GM18508 (cell line): ENCODE results near the gene GALM.

Experiments
- ATAC-seq: cut with Tn5 transposase; IDR thresholded peaks from one replicate; pipeline ENCODE4 v1.9.1; 2021; ENCODE audit warnings: moderate number of reproducible peaks; ENCODE audit not compliant: insufficient read depth, unreplicated experiment

The GALM gene

DNA sequence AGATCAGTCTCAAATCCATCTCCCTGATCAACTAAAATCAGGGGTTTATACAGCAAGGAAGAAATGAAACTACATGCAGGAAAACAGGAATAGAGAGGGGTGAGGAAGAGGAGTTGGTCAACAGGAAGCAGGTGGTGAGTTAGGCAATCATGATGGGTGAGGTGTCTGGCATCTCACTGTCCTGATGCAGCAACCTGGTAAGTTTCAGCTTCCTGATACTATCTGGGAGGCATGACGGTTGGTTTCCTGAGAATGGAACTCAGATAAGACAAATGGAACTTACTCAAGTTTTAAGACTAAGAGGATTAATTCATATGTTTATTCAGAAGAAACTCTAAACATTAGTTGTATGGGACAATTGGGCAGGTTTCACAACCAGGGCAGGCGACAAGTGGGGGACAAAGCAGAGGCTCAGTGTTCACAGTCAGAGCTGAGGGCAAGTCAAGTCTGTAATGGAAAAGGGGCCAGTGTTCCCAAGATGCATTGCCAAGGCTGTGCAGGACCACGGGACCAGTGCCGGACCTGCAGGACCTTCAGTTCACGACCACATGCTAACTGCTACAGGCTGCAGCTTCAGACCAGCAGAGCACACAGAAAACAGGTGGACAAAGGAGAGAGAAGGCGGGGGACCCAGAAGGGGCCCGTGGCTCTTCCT, 17.7 kb upstream of the GALM start:
- ATAC-seq, result no peak

DNA sequence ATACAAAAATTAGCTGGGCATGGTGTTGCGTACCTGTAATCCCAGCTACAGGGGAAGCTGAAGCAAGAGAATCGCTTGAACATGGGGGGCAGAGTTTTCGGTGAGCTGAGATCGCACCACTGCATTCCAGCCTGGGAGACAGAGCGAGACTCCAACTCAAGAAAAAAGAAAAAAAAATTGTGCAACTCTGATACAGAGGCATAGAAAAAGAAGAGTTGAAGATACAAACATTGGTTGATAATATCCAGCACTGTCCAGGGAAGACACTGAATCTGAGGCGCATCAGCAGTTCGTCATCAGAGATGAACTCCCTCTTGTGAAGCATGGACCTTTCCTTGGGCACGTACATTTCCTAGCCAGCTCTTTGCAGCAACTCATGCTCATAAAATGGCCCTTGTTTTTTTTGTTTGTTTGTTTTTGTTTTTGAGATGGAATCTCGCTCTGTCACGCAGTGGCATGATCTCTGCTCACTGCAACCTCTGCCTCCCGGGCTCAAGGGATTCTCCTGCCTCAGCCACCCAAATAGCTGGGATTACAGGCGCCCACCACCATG, 16.7 kb upstream of the GALM start:
- no peak for ATAC-seq

DNA sequence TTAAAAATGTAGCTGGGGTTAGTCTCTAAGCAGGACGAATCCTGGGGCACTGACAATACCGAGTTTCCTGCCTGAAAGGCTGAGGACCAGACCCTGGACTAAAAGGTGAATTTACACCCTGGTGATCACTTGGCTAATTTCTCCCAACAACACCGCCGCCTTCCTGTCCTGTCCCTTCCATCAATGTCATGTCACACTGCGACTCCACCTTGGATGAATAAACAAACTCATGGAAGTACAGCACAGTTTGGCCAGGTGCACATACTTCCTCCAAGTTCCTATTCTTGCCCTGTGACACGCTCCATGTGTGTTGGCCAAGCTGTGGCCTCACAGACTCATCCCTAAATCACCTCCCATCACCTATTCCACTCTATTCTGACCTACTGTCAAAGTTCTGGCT, 15.9 kb upstream of the GALM start:
- ATAC-seq, result no peak

DNA sequence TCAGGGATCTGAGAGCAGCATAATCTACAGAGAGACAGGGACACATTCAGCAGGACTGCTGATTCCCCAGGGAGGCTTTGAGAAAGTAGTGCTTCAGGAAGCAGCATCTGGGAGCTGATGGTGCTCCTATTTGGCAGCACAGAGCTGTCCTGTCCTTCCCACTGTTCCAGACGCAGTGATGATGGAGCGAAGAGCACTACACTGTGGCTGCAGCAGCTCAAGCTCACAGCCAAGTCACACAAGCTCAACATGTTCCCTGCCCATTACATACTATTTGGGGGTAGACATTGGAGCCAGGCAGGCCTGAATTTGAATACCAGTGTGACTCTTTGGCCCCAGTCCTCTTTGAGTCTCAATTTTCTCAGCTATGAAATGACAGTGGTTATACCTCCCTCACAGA, 15.2 kb upstream of the GALM start:
- no peak for ATAC-seq

DNA sequence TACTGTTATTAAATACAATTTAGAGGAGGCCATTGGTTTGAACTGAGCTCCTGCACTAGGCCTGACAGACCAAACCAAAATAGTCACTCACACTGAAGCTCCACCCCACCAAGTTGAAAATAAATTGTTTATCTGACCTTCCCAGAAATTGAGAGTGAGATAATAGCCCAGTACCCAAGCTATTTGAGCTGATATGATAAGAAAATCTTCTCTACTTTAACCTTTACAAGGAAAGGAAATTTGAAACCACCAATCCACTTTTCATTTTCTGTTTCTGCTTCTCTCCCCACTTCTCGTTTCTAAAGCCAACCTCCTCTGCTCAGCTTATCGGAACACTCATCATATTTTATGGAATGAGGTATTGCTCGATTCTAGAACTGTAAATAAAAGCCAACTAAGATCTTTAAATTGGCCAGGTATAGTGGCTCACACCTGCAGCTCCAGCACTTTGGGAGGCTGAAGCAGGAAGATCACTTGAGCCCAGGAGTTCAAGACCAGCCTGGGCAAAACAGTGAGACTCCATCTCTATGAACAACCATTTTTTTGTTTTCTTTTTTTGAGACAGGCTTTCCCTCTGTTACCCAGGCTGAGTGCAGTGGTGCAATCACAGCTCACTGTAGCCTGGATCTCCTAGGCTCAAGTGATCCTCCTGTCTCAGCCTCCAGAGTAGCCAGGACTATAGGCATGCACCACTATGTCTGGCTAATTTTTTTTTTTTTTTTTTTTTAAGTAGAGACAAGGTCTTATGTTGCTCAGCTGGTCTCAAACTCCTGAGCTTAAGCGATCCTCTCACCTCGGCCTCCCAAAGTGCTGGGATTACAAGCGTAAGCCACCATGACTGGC, 13.3 kb upstream of the GALM start:
- no peak for ATAC-seq

DNA sequence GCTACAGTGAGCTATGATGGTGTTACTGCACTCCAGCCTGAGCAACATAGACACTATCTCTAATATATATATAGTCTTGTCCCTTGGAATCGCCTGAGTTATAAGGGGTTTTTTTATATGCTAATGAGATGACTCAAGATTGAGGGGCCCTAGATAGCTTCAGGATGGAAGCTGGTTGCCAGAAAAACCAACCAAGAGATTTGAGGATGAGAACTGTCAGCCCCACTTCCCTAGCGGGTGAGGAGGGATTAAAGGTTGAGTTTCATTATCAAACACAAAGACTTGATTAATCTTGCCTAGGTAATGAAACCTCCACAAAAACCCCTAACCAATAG, 12.6 kb upstream of the GALM start:
- ATAC-seq, result no peak

DNA sequence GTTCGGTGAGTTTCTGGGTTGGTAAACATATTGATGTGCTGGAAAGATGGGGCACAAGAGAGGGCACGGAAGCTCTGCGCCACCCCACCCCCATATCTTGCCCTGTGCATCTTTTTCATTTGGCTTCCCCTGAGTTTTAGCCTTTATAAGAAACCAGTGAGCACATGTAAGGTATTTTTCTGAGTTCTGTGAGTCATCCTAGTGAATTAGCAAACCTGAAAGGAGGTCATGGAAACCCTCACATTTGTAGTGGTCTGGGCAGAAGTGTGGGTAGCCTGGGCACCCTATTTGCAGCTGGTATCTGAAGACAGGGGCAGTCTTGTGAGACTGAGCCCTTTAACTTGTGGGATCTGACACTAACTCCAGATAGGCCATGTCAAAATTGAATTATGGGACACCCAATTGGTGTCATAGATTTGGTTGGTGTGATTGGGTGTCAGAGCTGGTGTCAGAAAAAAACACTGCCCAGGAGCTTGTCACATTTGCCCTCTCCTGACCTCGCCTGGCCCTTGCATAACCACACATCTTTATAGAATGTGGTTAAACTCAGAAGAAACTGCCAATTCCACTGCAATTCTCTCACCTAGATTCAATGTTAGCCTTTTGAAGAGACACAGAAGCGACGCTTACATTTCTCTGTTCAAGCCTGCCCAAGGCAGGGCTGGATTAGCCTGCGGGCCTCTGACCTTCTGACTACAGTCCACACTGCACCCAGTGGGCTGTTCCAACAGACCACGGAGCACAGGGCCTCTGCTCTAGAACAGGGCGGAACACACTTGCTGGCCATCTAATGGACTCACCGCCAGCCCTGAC, 12.0 kb upstream of the GALM start:
- ATAC-seq, result no peak

DNA sequence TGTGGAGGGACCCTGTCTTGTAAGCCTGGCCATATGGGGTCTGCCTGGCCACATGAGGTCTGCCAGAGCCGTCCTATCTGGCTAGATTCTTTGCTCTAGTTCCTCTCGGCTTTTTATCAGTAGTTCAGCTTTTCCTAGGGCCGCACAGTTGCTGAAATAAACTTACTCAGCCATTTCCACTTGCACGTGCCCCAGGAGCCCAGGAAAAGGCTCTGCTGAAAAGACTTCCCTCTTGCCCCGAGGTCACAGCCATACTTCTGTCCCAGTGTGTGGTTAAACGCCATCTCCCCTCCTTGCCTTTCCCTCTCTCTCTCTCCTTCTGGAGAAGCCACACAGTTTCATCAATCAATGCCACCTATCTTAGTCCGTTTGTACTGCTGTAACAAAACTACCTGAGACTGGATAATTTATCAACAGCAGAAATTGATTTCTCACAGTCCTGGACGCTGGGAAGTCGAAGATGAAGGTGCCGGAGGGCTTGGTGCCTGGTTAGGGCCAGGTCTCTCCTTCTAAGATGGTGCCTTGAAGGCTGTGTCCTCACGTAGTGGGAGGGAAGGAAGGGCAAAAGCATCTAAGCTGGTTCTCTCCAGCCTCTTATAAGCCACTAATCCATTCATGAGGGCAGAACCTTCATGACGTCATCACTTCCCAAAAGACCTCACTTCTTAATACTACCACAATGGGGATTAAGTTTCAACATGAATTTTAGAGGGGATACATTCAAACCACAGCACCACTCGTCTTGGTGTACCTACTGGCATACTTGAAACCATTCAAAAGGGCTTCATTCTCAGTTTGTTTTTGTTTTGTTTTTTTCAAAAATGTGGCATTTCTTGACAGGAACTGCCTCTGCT, 11.2 kb upstream of the GALM start:
- no peak for ATAC-seq

DNA sequence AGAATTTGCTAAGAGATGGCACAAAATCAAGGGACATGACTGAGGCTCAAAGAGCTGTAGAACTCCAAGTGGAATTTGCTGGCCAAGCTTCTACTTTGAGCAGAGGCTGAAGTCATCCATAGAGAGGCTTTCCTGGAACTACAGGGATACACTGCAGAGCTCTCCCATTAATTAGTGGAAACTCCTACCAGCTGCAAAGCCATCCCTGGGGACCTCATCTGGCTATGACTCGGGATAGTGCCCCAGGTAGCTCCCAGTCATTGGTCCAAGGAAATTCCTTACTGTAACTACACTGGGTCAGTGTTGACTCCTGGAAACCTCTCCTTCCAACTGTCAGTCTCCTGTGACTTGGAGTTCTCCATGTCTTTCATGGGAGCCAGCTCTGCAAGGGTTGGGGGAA, 10.5 kb upstream of the GALM start:
- ATAC-seq, result no peak

DNA sequence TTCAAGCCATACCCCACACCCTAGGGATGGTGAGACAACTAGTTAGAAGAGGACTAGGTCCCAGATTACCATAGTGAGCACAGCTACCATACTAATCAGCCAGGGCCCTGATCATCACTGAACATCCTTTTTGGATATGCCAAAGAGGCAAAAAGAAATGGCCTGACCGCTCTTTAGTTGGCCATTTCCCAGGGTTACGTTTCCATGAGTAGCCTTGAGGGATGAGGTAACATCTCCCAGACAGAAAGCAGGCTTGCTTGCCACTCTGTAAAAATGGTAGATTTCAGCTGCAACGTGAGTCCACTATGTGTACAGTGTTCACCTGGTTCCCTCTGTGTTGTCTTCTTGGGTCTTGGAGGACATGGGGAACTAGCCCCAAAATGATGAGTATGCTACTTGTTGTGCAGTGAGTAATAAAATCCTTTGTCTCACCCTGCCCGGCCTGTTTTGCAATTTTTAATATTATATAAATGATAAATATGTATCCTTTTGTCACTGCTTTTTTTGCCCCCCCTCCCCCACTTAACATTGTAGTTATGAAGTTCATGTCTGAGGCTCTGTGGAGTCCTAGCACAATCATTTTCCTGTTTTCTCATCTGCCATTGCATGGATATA, 8.9 kb upstream of the GALM start:
- no peak for ATAC-seq

DNA sequence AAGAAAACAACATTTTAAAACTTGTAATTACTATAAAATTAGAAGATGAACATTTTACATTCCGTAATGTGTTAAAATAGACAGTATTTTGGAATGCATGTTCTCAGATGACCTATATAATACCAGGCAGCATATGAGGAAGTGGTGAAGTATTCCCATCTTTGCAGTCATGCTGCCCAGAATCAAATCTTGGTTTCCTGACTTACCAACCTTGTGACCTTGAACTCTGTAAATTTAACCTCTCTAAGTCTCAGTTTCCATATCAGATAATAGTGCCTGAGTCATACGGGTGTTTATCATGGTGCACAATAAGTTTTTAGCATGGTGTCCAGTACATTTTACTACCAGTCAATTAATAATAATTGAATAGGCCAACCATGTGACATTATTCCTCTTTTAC, 7.3 kb upstream of the GALM start:
- ATAC-seq, result no peak

DNA sequence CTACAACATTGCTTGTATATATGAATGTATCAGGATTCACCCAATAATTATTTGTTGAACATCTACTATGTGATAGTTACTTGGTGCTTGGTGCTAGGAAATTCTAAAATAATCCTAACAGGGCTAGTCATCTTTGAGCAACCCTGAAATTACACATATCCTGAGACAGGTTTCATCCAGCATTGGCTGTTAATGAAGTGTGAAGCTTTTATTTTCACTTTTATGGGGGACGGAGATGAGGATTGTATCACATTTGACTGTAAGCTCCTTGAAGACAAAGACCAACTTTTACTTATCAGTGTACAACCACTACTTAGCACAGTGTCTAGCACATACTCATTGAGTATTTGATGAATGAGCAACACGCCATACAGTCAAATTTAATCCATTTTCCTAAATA, 6.8 kb upstream of the GALM start:
- no peak for ATAC-seq

DNA sequence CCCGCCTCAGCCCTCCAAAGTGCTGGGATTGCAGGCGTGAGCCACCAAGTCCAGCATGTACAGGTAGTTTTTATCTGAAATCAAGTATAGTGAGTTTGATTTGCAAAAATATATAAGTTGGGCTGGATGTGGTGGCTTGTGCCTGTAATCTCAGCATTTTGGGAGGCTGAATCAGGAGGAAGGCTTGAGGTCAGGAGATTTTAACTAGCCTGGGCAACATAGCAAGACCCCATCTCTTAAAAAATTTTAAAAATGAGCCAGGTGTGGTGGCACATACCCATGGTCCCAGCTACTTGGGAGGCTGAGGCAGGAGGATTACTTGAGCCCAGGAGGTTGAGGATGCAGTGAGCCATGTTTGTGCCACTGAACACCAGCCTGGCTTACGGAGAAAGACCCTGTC, 5.6 kb upstream of the GALM start:
- ATAC-seq, result no peak

DNA sequence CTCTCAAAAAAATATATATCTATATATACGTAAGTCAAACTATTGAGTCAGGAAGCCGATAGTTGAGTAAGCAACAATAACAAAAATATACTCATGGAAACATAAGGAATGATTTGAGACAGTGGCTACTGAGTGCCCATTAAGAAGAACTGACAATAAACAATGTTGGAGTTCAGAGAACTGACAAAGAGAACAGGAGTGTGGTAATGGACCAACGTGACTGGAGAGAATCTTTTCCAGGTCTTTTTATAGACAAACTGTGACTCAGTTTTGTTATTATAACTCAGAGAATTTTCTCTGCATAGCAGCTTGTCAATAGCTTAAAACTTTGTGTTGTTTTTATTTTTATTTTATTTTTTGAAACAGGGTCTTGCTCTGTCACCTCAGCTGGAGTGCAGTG, 4.6 kb upstream of the GALM start:
- no peak for ATAC-seq

DNA sequence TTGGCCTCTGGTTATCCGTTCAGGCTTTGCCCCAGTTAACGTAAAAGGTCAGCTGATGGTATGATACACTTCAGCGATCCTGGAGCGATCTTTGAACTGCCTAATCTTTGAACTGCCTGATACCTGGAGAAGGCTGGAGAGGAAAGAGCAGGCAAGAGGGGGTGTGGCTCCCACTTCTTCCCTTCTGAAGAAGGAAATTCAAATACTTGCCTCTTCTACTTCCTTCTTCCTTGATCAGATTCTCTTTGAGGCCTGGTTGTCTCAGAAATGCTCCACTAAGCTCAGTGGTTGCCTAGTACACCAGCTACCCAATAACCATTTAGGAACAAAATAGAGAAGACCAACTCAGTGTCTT, 619 bp downstream of the GALM start:
- ATAC-seq, result no peak

DNA sequence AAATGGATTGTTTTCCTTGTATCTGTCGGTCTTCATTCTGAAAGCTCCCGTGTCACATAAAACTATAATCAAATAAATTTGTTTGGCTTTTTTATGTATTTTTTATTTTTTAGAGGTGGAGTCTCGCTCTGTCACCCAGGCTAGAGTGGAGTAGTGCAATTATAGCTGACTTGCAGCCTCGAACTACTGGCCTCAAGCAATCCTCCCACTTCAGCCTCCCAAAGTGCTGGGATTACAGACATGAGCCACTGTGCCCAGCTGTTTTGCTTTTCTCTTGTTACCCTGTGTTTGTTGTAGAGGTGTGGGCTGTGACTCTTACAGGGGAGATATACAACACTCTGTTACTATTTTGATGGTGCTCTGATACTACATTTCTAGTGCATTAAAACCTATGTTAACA, 2.2 kb downstream of the GALM start:
- no peak for ATAC-seq

DNA sequence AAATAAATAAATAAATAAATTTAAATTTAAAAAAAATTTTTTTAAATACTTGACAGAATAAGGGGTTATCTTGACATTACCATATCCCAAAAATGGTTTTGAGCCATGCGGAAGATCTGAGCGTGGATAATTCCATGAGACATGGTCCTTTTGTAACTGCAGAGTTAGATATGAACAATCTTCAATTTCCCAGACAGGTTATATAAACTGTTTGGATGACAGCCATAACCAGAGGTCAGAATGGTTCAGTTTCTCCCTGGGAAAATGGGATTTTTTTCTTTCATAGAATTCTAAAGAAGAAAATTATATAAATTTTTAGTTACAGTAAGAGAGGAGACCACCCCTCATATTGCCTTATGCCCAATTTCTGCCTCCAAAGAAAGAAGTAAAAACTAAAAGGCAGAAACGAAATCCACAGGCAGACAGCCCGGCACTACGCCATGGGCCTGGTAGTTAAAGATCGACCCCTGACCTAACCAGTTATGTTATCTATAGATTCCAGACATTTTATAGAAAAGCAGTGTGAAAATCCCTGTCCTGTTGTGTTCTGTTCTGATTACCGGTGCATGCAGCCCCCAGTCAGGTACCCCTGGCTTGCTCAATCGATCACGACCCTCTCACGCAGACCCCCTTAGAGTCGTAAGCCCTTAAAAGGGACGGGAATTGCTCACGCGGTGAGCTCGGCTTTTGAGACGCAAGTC, 3.0 kb downstream of the GALM start:
- no peak for ATAC-seq

DNA sequence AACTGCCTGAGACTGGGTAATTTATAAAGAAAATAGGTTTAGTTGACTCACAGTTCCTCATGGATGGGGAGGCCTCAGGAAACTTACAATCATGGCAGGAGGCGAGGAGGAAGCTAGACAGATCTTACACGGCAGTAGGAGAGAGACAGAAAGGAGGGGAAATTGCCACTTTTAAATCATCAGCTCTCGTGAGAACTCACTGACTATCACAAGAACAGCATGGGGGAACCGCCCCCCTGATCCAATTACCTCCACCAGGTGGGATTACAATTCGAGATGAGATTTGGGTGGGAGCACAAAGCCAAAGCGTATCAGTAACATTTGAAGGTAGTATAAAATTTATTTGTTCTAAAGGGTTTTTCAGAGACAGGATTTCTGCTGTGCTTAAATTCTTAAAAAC, 5.4 kb downstream of the GALM start:
- no peak for ATAC-seq

DNA sequence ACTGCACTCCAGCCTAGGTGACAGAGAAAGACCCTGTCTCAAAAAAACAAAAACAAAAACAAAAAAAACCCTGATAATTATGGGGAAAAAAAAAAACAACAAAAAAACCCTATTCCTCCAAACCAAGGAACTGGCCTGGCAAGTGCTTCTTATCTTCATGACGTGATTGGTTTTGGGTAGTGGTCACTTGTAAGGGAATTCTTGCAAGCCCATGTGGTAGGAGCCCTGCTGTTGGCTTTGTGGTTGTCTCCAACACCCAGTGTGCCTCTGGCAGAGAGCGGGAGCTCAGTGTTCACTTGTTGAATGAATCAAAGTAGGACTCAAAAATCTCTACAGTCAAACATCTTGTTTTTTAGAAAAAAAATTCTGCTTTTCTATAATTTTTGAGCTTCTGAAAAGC, 6.0 kb downstream of the GALM start:
- ATAC-seq, result no peak
